GM18499 (cell line): ENCODE data around the gene LIPM.
"Not testable (repeated sequence)": the region's sequence is repeated elsewhere in the genome, so short reads cannot be mapped to it uniquely, and the experiment has no call there.

Experiments
- ATAC-seq: cut with Tn5 transposase; IDR thresholded peaks from one replicate; pipeline ENCODE4 v1.9.1; 2021; ENCODE audit warnings: moderate number of reproducible peaks; ENCODE audit not compliant: insufficient read depth, unreplicated experiment

Gene LIPM

GRCh38 chr10:88835910-88836221 lies 33.3 kb downstream of the LIPM start:
- ATAC-seq, result no peak

- not testable (repeated sequence) for ATAC-seq
Measured at GRCh38 chr10:88837632-88838031, 35.1 kb downstream of the LIPM start.

- ATAC-seq, result no peak
Measured at GRCh38 chr10:88838766-88839350, 36.3 kb downstream of the LIPM start.

GRCh38 chr10:88840104-88840503 lies 37.6 kb downstream of the LIPM start:
- ATAC-seq, result no peak

- no peak for ATAC-seq
Measured at GRCh38 chr10:88840881-88841280, 38.4 kb downstream of the LIPM start.

GRCh38 chr10:88841316-88842111 lies 39.0 kb downstream of the LIPM start:
- ATAC-seq, result no peak

GRCh38 chr10:88843171-88843570 lies 40.6 kb downstream of the LIPM start:
- ATAC-seq, result no peak

GRCh38 chr10:88848499-88848898 lies 46.0 kb downstream of the LIPM start:
- no peak for ATAC-seq

- ATAC-seq, result no peak
Measured at GRCh38 chr10:88849234-88849633, 46.7 kb downstream of the LIPM start.

GRCh38 chr10:88850712-88851111 lies 48.2 kb downstream of the LIPM start:
- no peak for ATAC-seq

GRCh38 chr10:88851706-88852105 lies 49.2 kb downstream of the LIPM start, which contains the start of gene ANKRD22:
ANKRD22 (minus strand) TSS chr10:88851844; CDS start chr10:88851607, 237 bp downstream.
- no peak for ATAC-seq

- ATAC-seq, result no peak
Measured at GRCh38 chr10:88852327-88852726, 49.8 kb downstream of the LIPM start.

- no peak for ATAC-seq
Measured at GRCh38 chr10:88853155-88853881, 50.8 kb downstream of the LIPM start.

GRCh38 chr10:88854684-88855083 lies 52.2 kb downstream of the LIPM start:
- no peak for ATAC-seq

- no peak for ATAC-seq
Measured at GRCh38 chr10:88857831-88858230, 55.3 kb downstream of the LIPM start.

GRCh38 chr10:88858491-88858890 lies 56.0 kb downstream of the LIPM start:
- ATAC-seq, result no peak

- ATAC-seq, result no peak
Measured at GRCh38 chr10:88861036-88861435, 58.5 kb downstream of the LIPM start.

GRCh38 chr10:88865281-88865876 lies 62.8 kb downstream of the LIPM start:
- no peak for ATAC-seq

GRCh38 chr10:88866454-88866853 lies 63.9 kb downstream of the LIPM start:
- no peak for ATAC-seq

GRCh38 chr10:88870089-88870488 lies 67.6 kb downstream of the LIPM start:
- ATAC-seq, result peak; percentile 57
